A549 (cell line): ENCODE data around the gene HACL1. TPM values are rescaled to one million over a fixed set of nuclear protein-coding genes. Genes with fewer than 3 reads are reported as not detected.
"Not testable (repeated sequence)": the region's sequence is repeated elsewhere in the genome, so short reads cannot be mapped to it uniquely, and the experiment has no call there.

Experiments
- ATAC-seq, 2 experiments: fragments of 200-7000 bp in 1 of 2; fragments of >200 bp in 1 of 2; cut with Nextera tagmentation in 1 of 2; cut with Tn5 transposase in 1 of 2; 3 replicates each; pipeline versions ENCODE4 v1.8.0 to v1.9.1; 2018 to 2020; ENCODE audit warnings: mild to moderate bottlenecking in 1 of 2, moderate library complexity in 1 of 2
- CTCF ChIA-PET: fragments of 300-600 bp; sonication (Branson Sonifier 250); formaldehyde crosslinking; extraction: SDS; loops from one replicate; lab custom pipeline; 2021; ENCODE audit warnings: antibody characterized with exemption, inconsistent platforms; lab: Yijun Ruan, JAX
- POLR2A ChIA-PET: fragments of 350-600 bp; formaldehyde crosslinking; extraction: SDS; loops from one replicate; lab custom pipeline; 2021; ENCODE audit warnings: antibody characterized with exemption, inconsistent platforms; lab: Yijun Ruan, JAX
- DNase-seq, 2 experiments: peaks; one replicate each; pipeline versions ENCODE4 v3.0.0 to v3.0.0-alpha.2; 2011 to 2016; ENCODE audit warnings: low read depth in 1 of 2, low spot score in 1 of 2
- FAIRE-seq: peaks from 2 replicates; lab custom pipeline; 2011; peaks lifted over from hg19 to GRCh38; lab: Jason Lieb, UNC
- H3K27ac ChIP-seq, 2 experiments: fragments of >200 bp; sonication (Bioruptor Twin); formaldehyde crosslinking; 3 replicates each; pipeline ENCODE4 v1.5.1; 2016 to 2017
- H3K4me1 ChIP-seq: fragments of >200 bp; sonication (Bioruptor Twin); formaldehyde crosslinking; 3 replicates; pipeline ENCODE4 v1.6.1; 2016
- H3K4me2 ChIP-seq: fragments of >200 bp; sonication (Bioruptor Twin); formaldehyde crosslinking; 3 replicates; pipeline ENCODE4 v1.6.1; 2016
- H3K4me3 ChIP-seq: fragments of >200 bp; sonication (Bioruptor Twin); formaldehyde crosslinking; 3 replicates; pipeline ENCODE4 v1.5.1; 2016
- H3K9me3 ChIP-seq: fragments of >200 bp; sonication (Bioruptor Twin); formaldehyde crosslinking; 3 replicates; pipeline ENCODE4 v1.6.1; 2016
- ATOH8 ChIP-seq: fragments of 250-450 bp; sonication (Bioruptor Pico); IDR thresholded peaks from 2 replicates; pipeline ENCODE4 v1.5.0; 2020; ENCODE audit warnings: low read depth, mild to moderate bottlenecking, moderate library complexity
- CHD2 ChIP-seq: fragments of 150-350 bp; IDR thresholded peaks from 2 replicates; pipeline ENCODE4 v1.6.1; 2014; ENCODE audit warnings: low read length; ENCODE audit not compliant: partially characterized antibody
- E2F6 ChIP-seq: IDR thresholded peaks from 2 replicates; pipeline ENCODE4 v1.6.1; 2012; ENCODE audit warnings: low read depth, borderline replicate concordance
- EHF ChIP-seq: fragments of 250-450 bp; sonication (Bioruptor Pico); IDR thresholded peaks from 2 replicates; pipeline ENCODE4 v1.5.0; 2020; ENCODE audit warnings: mild to moderate bottlenecking
- ELK1 ChIP-seq: fragments of 150-350 bp; IDR thresholded peaks from 2 replicates; pipeline ENCODE4 v1.6.1; 2014; ENCODE audit warnings: low read depth, mild to moderate bottlenecking, low read length
- ESRRA ChIP-seq: fragments of 150-350 bp; IDR thresholded peaks from 2 replicates; pipeline ENCODE4 v1.6.1; 2014; ENCODE audit warnings: mild to moderate bottlenecking, low read length, borderline replicate concordance
- FOXS1 ChIP-seq: fragments of 250-450 bp; sonication (Bioruptor Pico); IDR thresholded peaks from 2 replicates; pipeline ENCODE4 v1.5.0; 2020; ENCODE audit warnings: mild to moderate bottlenecking, moderate library complexity
- HES2 ChIP-seq: fragments of >200 bp; sonication (Bioruptor Twin); formaldehyde crosslinking; IDR thresholded peaks from 2 replicates; pipeline ENCODE4 v1.6.1; 2016
- HEYL ChIP-seq: fragments of 250-450 bp; sonication (Bioruptor Pico); IDR thresholded peaks from 2 replicates; pipeline ENCODE4 v1.8.0; 2021; ENCODE audit warnings: mild to moderate bottlenecking, moderate library complexity
- HMGXB4 ChIP-seq: fragments of 250-450 bp; sonication (Bioruptor Pico); IDR thresholded peaks from 2 replicates; pipeline ENCODE4 v1.5.0; 2021; ENCODE audit warnings: mild to moderate bottlenecking, moderate library complexity, borderline replicate concordance
- JUN ChIP-seq, 2 experiments: fragments of >200 bp; sonication (Bioruptor Twin); formaldehyde crosslinking; IDR thresholded peaks; 2 replicates in 1 of 2; 3 replicates in 1 of 2; pipeline ENCODE4 v1.6.1; 2016 to 2017
- JUNB ChIP-seq: fragments of >200 bp; sonication (Bioruptor Twin); formaldehyde crosslinking; IDR thresholded peaks from 2 replicates; pipeline ENCODE4 v1.6.1; 2016
- KDM1A ChIP-seq: fragments of 200-600 bp; sonication (generic); IDR thresholded peaks from 2 replicates; pipeline ENCODE4 v1.6.1; 2016; ENCODE audit warnings: low read depth, mild to moderate bottlenecking
- KDM5A ChIP-seq: fragments of 200-600 bp; sonication (generic); IDR thresholded peaks from 2 replicates; pipeline ENCODE4 v1.6.1; 2016; ENCODE audit warnings: antibody characterized with exemption, mild to moderate bottlenecking
- MAFK ChIP-seq: fragments of 450-650 bp; IDR thresholded peaks from 2 replicates; pipeline ENCODE4 v1.6.1; 2014; ENCODE audit not compliant: partially characterized antibody
- MYC ChIP-seq: IDR thresholded peaks from 2 replicates; pipeline ENCODE4 v1.6.1; 2012; ENCODE audit warnings: mild to moderate bottlenecking, inconsistent platforms, low read length, improper control_type of control experiment, borderline replicate concordance
- NFE2L2 ChIP-seq: fragments of 150-350 bp; conservative IDR thresholded peaks from 2 replicates; pipeline ENCODE4 v1.6.1; 2014; ENCODE audit warnings: low read length
- PHF8 ChIP-seq: fragments of 200-600 bp; sonication (generic); IDR thresholded peaks from 2 replicates; pipeline ENCODE4 v1.6.1; 2016; ENCODE audit warnings: low read depth, mild to moderate bottlenecking, antibody characterized with exemption, moderate library complexity, borderline replicate concordance
- RAD21 ChIP-seq, 2 experiments: fragments of >200 bp in 1 of 2; sonication (Bioruptor Twin) in 1 of 2; formaldehyde crosslinking in 1 of 2; IDR thresholded peaks in 1 of 2; conservative IDR thresholded peaks in 1 of 2; 2 replicates in 1 of 2; 3 replicates in 1 of 2; pipeline ENCODE4 v1.6.1; 2012 to 2018; ENCODE audit warnings: inconsistent platforms in 1 of 2
- RARB ChIP-seq: fragments of 250-450 bp; sonication (Bioruptor Pico); IDR thresholded peaks from 2 replicates; pipeline ENCODE4 v1.8.0; 2021; ENCODE audit warnings: mild to moderate bottlenecking, moderate library complexity
- SMC3 ChIP-seq: fragments of >200 bp; sonication (Bioruptor Twin); formaldehyde crosslinking; IDR thresholded peaks from 3 replicates; pipeline ENCODE4 v1.6.1; 2018; ENCODE audit warnings: inconsistent platforms
- SREBF2 ChIP-seq: fragments of 450-650 bp; IDR thresholded peaks from 2 replicates; pipeline ENCODE4 v1.6.1; 2014; ENCODE audit warnings: mild to moderate bottlenecking, moderate library complexity
- TFCP2L1 ChIP-seq: fragments of 250-450 bp; sonication (Bioruptor Pico); IDR thresholded peaks from 2 replicates; pipeline ENCODE4 v1.5.0; 2021; ENCODE audit warnings: mild to moderate bottlenecking
- ZFP36 ChIP-seq: fragments of 450-650 bp; IDR thresholded peaks from 2 replicates; pipeline ENCODE4 v1.6.1; 2014; ENCODE audit warnings: borderline replicate concordance; ENCODE audit not compliant: partially characterized antibody
- ZSCAN20 ChIP-seq: fragments of 250-450 bp; sonication (Bioruptor Pico); IDR thresholded peaks from 2 replicates; pipeline ENCODE4 v1.8.0; 2022; ENCODE audit warnings: mild to moderate bottlenecking, moderate library complexity
- WGBS: methylation state at CpG from one replicate; pipeline ENCODE4 v1.1.6; 2017; ENCODE audit errors: missing lambda C conversion rate; 5-methylcytosine and 5-hydroxymethylcytosine counted together
- polyA plus RNA-seq, 4 experiments: library from polyadenylated mRNA; depleted of rRNA in 3 of 4; stranded (reverse); fragments of >200 nt; fragmentation: RNase III in 1 of 4; extraction: RNeasy Plus Mini Kit Qiagen cat#74134 plus additional on column Dnase treatment in 1 of 4; gene quantifications; 2 replicates in 3 of 4; 3 replicates in 1 of 4; pipeline ENCODE4 v1.2.3, GENCODE V29; 2011 to 2017

HACL1 gene
- polyA plus RNA-seq, 2 of the 4 experiments (the other 2 are of a cell fraction) = 26.3 to 51.0 TPM

- FAIRE-seq = no peak
Measured at GRCh38 chr3:15606434-15606891, 5.1 kb upstream of the HACL1 start.

GRCh38 chr3:15604584-15604983 is 3.2 kb upstream of the HACL1 start:
- H3K4me3 ChIP-seq, H3K27ac ChIP-seq, FAIRE-seq, DNase-seq, H3K4me2 ChIP-seq, ATAC-seq, POLR2A ChIA-PET, CTCF ChIA-PET, H3K9me3 ChIP-seq: not testable (repeated sequence)
- peaks cover 35% of the 10 kb centered on the region for H3K4me1 ChIP-seq
- 92% methylated on average over 1 of the region's 1 CpG for WGBS

More at GRCh38 chr3:15606434-15606891, 5.1 kb upstream of the HACL1 start:
- H3K4me1 ChIP-seq = peaks cover 41% of the 10 kb centered on the region
- H3K27ac ChIP-seq = peak overlapping the region; percentile 65 to 78
- peak in 1 of 2 experiments; percentile 37 for DNase-seq
- peak overlapping the region; percentile 55 for H3K4me2 ChIP-seq
- 61% methylated on average over 2 of the region's 2 CpGs for WGBS
- no peak for TF ChIP-seq ESRRA
- TF ChIP-seq ELK1 = no peak
- no peak for TF ChIP-seq HES2
- TF ChIP-seq EHF (CRISPR knock-in tag) = no peak
- peak; percentile 92 for TF ChIP-seq MAFK
- TF ChIP-seq RAD21 (conservative IDR thresholded peaks at IDR 0.05 in 1 of 2, IDR thresholded peaks at IDR 0.05 in 1 of 2) = no peak
- no peak for TF ChIP-seq E2F6
- H3K4me3 ChIP-seq = no peak overlapping the region
- ChIA-PET CTCF (interaction anchor here (0.9 to 1.7 kb wide), 3 partner anchors 11 to 210 kb away, joined by 3 to 8 read pairs (median 5); no protein-coding TSS in a partner anchor), POLR2A (no interaction called here)
- H3K9me3 ChIP-seq = no peaks in the 10 kb centered on the region
- ATAC-seq = no peak

- peak; percentile 20 for TF ChIP-seq ZFP36
- H3K4me1 ChIP-seq = peaks cover 28% of the 10 kb centered on the region
- WGBS = 90% methylated on average over 3 of the region's 3 CpGs
- POLR2A ChIA-PET, DNase-seq, H3K9me3 ChIP-seq, ATAC-seq, CTCF ChIA-PET, FAIRE-seq: not testable (repeated sequence)
- H3K27ac ChIP-seq = peak overlapping the region; percentile 70 to 91; a peak in 4 of 6 replicates
- peak overlapping the region; percentile 81 for H3K4me2 ChIP-seq
- peak overlapping the region; percentile 65 for H3K4me3 ChIP-seq
Measured at GRCh38 chr3:15602816-15603215, 1.4 kb upstream of the HACL1 start.

GRCh38 chr3:15602146-15602536 is 772 bp upstream of the HACL1 start:
- no peaks in the 10 kb centered on the region for H3K9me3 ChIP-seq
- 1% methylated on average over 9 of the region's 9 CpGs for WGBS
- DNase-seq (peak in 1 of 2 experiments; percentile 52), FAIRE-seq (no peak), ATAC-seq (peak; percentile 53 to 62)
- H3K4me3 ChIP-seq = peak overlapping the region; percentile 65
- CTCF ChIA-PET = interaction anchor here (0.7 to 1.8 kb wide), 6 partner anchors 12 to 173 kb away, joined by 3 to 9 read pairs (median 3); no protein-coding TSS in a partner anchor
- H3K4me2 ChIP-seq = peak overlapping the region; percentile 81
- POLR2A ChIA-PET = interaction anchor here (0.7 to 2.1 kb wide), 14 partner anchors 8 to 210 kb away, joined by 3 to 10 read pairs (median 4); partner anchors contain the start of gene ANKRD28
- H3K27ac ChIP-seq = peak overlapping the region; percentile 70 to 91
- H3K4me1 ChIP-seq = peaks cover 21% of the 10 kb centered on the region
- TF ChIP-seq MYC = no peak
- no peak for TF ChIP-seq HMGXB4 (CRISPR knock-in tag)
- no peak for TF ChIP-seq JUNB
- TF ChIP-seq KDM1A = no peak
- TF ChIP-seq KDM5A = peak; percentile 56
- TF ChIP-seq CHD2 = no peak
- no peak for TF ChIP-seq ATOH8
- TF ChIP-seq RARB (CRISPR knock-in tag) = 0 out of 2 replicates have a peak, but pooled peaks have one; percentile 27
- no peak for TF ChIP-seq SMC3
- TF ChIP-seq RAD21 (conservative IDR thresholded peaks at IDR 0.05 in 1 of 2, IDR thresholded peaks at IDR 0.05 in 1 of 2) = no peak
- no peak for TF ChIP-seq HEYL
- TF ChIP-seq NFE2L2 = no peak
- 0 out of 2 replicates have a peak, but pooled peaks have one; percentile 58 for TF ChIP-seq PHF8
- TF ChIP-seq TFCP2L1 = no peak
- no peak for TF ChIP-seq ESRRA
- TF ChIP-seq MAFK = no peak
- TF ChIP-seq EHF (CRISPR knock-in tag) = no peak
- no peak for TF ChIP-seq ZSCAN20 (CRISPR knock-in tag)
- TF ChIP-seq FOXS1 (CRISPR knock-in tag) = no peak
- no peak for TF ChIP-seq JUN (IDR thresholded peaks at IDR 0.05)
- no peak for TF ChIP-seq SREBF2
